ENCODE measurements around the gene FXYD5. TPM values are rescaled to one million over a fixed set of nuclear protein-coding genes. Genes with fewer than 3 reads are reported as not detected.

FXYD5 gene
- total and polyA plus RNA-seq, 8 donors, result 2.6 to 101 (median 16.8) TPM

DNA sequence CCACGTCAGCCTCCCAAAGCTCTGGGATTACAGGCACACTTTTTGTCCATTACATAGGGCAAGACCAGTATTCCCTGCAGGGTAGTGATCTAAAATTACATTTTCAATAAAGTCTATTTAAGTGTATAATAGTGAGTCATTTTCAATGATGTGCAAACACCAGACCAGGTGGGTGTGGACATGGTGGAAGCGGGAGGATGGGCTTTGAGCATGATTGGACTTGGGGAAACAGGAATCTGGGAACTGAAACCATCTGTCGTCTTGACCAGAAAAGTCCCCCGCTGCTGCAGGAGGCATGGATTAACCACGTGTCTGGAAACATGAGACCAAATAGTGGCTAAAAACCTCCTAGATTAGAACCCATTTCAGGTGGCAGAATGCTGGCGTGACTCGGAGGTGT, 34.0 kb upstream of the FXYD5 start:
- no peak for FAIRE-seq
- peak in 1 of 4 donors; percentile 28 for ATAC-seq
- no peaks in the 10 kb centered on the region for H3K27me3 ChIP-seq
- peak in 1 of 6 donors; percentile 17 for DNase-seq
- no peak overlapping the region for H3K27ac ChIP-seq
- intact Hi-C loops (cut with DNase I), result no loop called here
- peaks cover 0 to 12% (median 0%) of the 10 kb centered on the region in 3 donors for H3K4me1 ChIP-seq
- TF ChIP-seq, protein P1, sequence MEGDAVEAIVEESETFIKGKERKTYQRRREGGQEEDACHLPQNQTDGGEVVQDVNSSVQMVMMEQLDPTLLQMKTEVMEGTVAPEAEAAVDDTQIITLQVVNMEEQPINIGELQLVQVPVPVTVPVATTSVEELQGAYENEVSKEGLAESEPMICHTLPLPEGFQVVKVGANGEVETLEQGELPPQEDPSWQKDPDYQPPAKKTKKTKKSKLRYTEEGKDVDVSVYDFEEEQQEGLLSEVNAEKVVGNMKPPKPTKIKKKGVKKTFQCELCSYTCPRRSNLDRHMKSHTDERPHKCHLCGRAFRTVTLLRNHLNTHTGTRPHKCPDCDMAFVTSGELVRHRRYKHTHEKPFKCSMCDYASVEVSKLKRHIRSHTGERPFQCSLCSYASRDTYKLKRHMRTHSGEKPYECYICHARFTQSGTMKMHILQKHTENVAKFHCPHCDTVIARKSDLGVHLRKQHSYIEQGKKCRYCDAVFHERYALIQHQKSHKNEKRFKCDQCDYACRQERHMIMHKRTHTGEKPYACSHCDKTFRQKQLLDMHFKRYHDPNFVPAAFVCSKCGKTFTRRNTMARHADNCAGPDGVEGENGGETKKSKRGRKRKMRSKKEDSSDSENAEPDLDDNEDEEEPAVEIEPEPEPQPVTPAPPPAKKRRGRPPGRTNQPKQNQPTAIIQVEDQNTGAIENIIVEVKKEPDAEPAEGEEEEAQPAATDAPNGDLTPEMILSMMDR (IDR thresholded peaks at IDR 0.05), result no peak
- H3K9me3 ChIP-seq, result no peaks in the 10 kb centered on the region
- 66 to 74% methylated on average over 7 of the region's 7 CpGs for WGBS, 2 donors
- no peak overlapping the region for H3K4me3 ChIP-seq
- H3K36me3 ChIP-seq, result no peaks in the 10 kb centered on the region

GRCh38 chr19:35120898-35121297, 33.6 kb upstream of the FXYD5 start:
- peaks cover 0 to 12% (median 0%) of the 10 kb centered on the region in 3 donors for H3K4me1 ChIP-seq
- no peaks in the 10 kb centered on the region for H3K36me3 ChIP-seq
- TF ChIP-seq, protein P1 (IDR thresholded peaks at IDR 0.05), result no peak
- intact Hi-C loops (cut with DNase I), result no loop called here
- H3K9me3 ChIP-seq, result no peaks in the 10 kb centered on the region
- no peak overlapping the region for H3K4me3 ChIP-seq
- DNase-seq, result no peak
- FAIRE-seq, result no peak
- 80 to 82% methylated on average over 7 of the region's 7 CpGs for WGBS, 2 donors
- no peak for ATAC-seq
- H3K27ac ChIP-seq, result no peak overlapping the region
- no peaks in the 10 kb centered on the region for H3K27me3 ChIP-seq

GRCh38 chr19:35122687-35123551, 31.6 kb upstream of the FXYD5 start:
- H3K27ac ChIP-seq, result no peak overlapping the region
- H3K4me1 ChIP-seq, result peaks cover 0 to 12% (median 0%) of the 10 kb centered on the region in 3 donors
- no peaks in the 10 kb centered on the region for H3K27me3 ChIP-seq
- no peak overlapping the region for H3K4me3 ChIP-seq
- FAIRE-seq (no peak), DNase-seq (no peak), ATAC-seq (no peak)
- 90 to 93% methylated on average over 19 of the region's 19 CpGs for WGBS, 2 donors
- H3K36me3 ChIP-seq, result no peaks in the 10 kb centered on the region
- intact Hi-C loops (cut with DNase I), result no loop called here
- no peaks in the 10 kb centered on the region for H3K9me3 ChIP-seq
- TF ChIP-seq, protein P1 (IDR thresholded peaks at IDR 0.05), result no peak

DNA sequence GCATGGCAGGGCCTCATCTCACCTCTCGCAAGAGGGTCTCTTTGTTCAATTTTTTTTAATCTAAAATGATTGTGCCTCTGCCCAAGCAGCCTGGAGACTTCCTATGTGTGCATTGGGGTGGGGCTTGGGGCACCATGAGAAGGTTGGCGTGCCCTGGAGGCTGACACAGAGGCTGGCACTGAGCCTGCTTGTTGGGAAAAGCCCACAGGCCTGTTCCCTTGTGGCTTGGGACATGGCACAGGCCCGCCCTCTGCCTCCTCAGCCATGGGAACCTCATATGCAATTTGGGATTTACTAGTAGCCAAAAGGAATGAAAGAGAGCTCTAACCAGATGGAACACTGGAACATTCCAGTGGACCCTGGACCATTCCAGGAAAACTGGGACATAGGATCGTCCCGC, 31.0 kb upstream of the FXYD5 start:
- no peaks in the 10 kb centered on the region for H3K36me3 ChIP-seq
- FAIRE-seq, result no peak
- TF ChIP-seq, protein P1 (IDR thresholded peaks at IDR 0.05), result no peak
- 69 to 80% methylated on average over 5 of the region's 5 CpGs for WGBS, 2 donors
- DNase-seq, result peak in 2 of 6 donors; percentile 57 to 59
- intact Hi-C loops (cut with DNase I), result no loop called here
- no peaks in the 10 kb centered on the region for H3K9me3 ChIP-seq
- H3K27me3 ChIP-seq, result no peaks in the 10 kb centered on the region
- H3K4me1 ChIP-seq, result peaks cover 0 to 12% (median 0%) of the 10 kb centered on the region in 3 donors
- H3K27ac ChIP-seq, result no peak overlapping the region
- peak in 3 of 4 donors; percentile 12 to 30 (median 16) for ATAC-seq
- no peak overlapping the region for H3K4me3 ChIP-seq

All from pancreas (tissue), 10 donors.